GM10266 (cell line): ENCODE measurements around the gene MBTD1.

Source experiments
- DNase-seq: peaks from one replicate; pipeline ENCODE4 v3.0.0; 2012; ENCODE audit errors: extremely low spot score
- TF ChIP-seq, protein P1 (sequence below): IDR thresholded peaks from 2 replicates; pipeline ENCODE4 v1.5.1; 2012; ENCODE audit warnings: mild to moderate bottlenecking, low read depth; ENCODE audit not compliant: control insufficient read depth, insufficient read depth; ENCODE audit errors: missing control alignments

The MBTD1 gene

DNA sequence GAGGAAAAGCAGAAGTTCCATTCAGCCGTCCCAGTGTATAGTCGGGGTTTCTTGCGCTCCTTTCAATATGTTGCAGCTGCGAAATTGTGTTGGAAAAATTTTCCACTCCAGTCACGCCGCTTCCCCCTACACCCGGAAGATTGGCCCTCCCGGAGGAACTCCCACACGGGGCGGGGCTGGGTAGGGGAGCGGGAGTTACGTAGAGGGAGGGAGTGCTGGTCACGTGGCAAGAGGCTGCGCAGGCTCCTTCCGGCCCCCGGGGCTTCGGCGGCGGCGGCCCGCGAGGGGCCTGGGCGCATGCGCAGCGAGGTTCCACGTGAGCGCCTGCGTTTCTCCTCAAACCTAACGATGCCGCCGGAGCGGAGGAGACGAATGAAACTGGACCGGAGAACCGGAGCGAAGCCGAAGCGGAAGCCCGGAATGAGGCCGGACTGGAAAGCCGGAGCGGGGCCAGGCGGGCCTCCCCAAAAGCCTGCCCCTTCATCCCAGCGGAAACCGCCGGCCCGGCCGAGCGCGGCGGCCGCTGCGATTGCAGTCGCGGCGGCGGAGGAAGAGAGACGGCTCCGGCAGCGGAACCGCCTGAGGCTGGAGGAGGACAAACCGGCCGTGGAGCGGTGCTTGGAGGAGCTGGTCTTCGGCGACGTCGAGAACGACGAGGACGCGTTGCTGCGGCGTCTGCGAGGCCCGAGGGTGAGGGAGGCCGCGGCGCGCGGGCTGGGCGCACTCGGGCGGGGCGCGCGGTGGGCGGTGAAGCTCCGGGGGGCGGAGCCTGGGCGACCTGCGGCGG, 581 bp upstream of the MBTD1 start, which contains the start of gene UTP18:
Gene UTP18, plus strand, starts transcription at position 310 of the 787 bp plus-strand sequence. Its CDS starts 39 bp downstream, at position 349.
- TF ChIP-seq, protein P1, sequence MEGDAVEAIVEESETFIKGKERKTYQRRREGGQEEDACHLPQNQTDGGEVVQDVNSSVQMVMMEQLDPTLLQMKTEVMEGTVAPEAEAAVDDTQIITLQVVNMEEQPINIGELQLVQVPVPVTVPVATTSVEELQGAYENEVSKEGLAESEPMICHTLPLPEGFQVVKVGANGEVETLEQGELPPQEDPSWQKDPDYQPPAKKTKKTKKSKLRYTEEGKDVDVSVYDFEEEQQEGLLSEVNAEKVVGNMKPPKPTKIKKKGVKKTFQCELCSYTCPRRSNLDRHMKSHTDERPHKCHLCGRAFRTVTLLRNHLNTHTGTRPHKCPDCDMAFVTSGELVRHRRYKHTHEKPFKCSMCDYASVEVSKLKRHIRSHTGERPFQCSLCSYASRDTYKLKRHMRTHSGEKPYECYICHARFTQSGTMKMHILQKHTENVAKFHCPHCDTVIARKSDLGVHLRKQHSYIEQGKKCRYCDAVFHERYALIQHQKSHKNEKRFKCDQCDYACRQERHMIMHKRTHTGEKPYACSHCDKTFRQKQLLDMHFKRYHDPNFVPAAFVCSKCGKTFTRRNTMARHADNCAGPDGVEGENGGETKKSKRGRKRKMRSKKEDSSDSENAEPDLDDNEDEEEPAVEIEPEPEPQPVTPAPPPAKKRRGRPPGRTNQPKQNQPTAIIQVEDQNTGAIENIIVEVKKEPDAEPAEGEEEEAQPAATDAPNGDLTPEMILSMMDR, result no peak
- DNase-seq, result peak; percentile 97

DNA sequence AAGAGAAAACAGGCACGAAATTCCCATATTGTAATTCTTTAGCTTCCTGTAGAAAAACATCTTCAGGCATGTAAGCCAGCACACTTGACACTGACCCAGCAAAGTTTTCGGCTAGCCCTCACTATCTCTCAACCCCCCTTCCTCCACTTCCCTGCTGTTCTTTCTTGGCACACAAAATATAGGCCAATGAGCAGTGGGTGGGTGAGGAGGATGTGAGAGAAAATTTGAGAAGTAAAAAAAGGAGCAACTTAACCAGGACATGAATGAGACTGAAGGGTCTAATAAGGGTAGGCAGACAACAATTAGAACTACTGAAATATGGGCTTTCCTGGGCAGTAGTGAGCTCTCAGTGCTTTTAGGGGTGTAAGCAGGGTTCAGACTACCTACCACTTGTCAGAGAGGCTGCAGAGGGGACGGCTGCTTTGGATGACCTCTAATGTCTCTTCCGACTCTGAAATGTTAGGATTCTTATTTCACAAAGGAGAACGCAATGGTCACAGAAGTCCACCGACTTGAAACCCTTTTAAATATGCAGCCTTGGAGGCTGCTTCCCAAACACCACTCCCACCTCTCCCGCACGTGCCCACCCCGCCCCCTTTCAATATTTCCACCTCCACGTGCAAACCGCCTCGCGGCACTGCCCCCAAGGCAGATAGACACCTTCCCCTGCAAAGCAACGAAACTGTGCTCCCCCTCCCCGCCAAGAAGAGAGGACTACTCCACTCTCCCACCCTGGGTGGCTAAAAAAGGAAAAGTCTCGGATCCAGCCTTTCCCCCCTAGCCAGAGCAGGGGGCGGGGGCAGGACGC, 889 bp downstream of the MBTD1 start:
- no peak for DNase-seq
- TF ChIP-seq, protein P1, result no peak

DNA sequence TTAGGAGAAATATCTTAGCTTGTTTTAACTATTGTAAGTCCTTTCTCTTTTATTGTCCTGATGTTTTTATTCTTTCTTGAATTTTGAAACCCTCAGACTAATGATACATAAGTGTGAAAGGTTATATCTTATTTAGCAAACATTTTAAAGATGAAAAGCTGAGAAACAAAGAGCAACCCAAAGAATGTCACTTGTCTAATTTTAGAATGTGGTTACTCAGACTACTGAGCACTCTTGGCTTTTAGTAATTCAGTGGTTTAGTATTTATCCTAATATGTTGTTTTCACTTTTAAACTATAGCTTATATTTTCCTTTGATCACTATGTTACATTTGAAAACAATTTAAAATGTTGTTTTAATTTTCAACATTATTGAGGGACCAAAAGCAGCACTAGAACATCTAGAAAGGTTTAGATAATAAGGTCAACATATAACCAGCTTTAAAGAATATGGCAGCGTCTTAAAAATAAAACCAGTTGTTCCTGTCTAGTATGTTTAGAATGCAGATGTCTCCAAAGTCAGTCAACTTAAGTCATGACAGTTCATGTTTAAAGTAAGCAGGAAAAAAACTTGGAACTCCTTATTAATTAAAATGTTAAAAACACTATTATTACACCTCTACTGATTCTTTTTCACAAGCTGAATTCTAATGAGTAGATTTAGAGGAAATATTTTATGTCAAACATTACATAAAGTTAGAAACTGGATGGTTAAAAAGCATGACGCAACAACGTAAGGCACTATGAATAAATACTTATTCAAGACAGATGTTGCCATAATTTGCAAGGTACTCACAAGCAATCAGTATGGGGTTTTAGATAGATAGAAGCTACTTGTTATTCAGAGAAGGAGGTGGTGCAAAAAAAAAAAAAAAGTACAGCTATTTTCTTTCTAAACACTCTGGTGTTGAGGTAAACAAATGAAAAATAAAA, 2.4 kb downstream of the MBTD1 start:
- DNase-seq, result no peak
- TF ChIP-seq, protein P1, result no peak

DNA sequence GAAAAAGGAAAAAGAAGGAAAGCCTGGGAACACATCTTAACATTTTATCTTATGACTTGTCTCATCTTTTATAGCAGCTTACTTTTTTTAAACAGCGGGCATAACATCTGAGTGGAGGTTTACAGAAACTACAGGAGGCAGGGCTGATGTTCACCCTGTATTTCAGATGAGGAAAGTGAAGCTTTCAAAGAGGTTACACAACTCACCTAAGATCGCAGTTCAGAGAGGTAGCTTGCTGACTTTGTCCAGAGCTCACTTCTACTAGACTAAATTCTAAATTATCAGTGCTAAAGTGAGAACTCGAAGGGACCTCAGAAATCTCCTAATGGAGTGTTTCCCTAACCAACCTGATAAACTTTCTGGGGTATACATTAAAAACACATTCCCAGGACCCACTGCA, 3.7 kb downstream of the MBTD1 start:
- TF ChIP-seq, protein P1, result no peak
- no peak for DNase-seq

DNA sequence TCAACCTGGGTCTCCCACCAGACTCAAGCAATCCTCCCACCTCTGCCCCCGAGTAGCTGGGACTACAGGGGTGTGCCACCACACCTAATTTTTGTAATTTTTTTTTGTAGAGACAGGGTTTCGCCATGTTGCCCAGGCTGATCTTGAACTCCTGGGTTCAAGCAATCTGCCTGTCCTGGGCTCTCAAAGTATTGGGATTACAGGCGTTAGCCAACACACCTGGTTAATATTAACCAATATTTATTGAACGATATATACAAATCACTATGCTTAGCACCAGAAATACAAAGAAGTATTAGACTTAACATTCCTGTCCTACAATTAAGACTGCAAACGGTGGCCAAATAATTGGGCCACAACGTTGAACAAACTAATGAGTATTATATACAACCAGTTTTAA, 4.2 kb downstream of the MBTD1 start:
- TF ChIP-seq, protein P1, result no peak
- DNase-seq, result no peak

DNA sequence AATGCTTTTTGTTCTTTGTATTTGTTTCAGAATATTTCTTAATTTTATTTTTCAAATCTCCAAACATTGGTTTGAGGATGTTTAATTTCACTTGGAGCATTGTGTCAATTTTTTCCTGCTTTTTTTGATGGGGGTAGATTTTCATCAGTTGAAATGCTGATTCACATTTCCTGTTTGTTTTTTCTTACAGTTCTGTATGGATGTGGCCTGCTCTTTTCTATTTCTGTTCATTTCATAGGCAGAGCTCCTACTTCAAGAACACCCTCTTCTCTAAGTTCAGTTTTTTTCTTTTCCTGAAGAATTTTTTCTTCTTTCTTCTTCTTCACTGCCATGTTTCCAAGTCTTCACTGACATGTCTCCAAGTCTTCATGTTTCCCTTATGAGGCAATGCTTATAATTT, 8.8 kb downstream of the MBTD1 start:
- DNase-seq, result no peak
- TF ChIP-seq, protein P1, result no peak
